NOMO-1 (cell line): ENCODE measurements around the gene MOSPD3.
A peak's percentile ranks its signal among the peaks of the same experiment; 100 is the strongest.
"Not testable (repeated sequence)": the region's sequence is repeated elsewhere in the genome, so short reads cannot be mapped to it uniquely, and the experiment has no call there.

Experiments used
- DNase-seq, 2 experiments: peaks; one replicate each; lab custom pipeline; 2025; ENCODE audit not compliant: unreplicated experiment in 2 of 2; lab: John Stamatoyannopoulos, UW

MOSPD3 gene, protein sequence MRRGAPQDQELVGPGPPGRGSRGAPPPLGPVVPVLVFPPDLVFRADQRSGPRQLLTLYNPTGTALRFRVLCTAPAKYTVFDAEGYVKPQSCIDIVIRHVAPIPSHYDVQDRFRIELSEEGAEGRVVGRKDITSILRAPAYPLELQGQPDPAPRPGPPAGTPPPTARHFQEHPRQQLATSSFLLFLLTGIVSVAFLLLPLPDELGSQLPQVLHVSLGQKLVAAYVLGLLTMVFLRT

DNA sequence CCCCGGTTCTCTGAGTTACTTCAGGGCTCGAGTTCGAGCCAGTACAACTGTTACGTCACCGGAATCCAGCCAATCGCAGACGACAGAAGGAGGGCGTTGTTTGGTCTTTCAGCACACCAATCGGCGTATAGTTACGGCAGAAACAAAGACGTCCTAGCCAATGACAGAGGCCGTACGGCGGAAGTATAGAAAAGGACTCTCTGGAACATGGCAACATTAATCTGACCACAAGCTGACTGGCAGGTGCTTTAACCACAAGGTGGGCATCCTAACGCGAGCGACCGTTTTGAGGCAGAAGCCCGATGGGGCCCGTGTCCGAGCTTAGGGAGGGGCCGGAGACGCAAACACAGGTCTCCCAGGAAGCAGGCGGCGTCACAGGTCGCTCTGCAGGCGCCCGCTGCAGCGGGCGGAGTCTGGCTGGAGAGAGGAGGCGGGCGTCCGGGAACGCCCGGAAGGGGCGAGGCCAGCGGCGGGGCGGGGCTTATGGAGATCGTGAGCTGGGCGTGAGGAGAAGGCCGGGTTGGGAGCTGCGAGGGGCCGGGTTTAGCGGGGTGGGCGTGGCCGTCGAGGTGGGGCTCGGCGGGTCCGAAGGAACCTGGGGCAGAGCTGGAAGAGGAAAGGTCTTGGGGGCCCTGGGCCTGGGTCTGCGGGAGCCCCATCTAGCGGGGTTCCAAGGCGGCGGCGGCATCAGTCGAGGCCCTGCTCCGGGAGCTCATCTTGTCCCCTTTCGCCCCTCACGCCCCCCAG is at the start of gene MOSPD3:
Gene MOSPD3 (plus strand): TSS at position 558 of the 747 bp plus-strand sequence. CDS start 252 bp downstream, outside the sequence.
- peak; percentile 99 to 100 for DNase-seq

GRCh38 chr7:100563100-100563564 is 49.2 kb upstream of the MOSPD3 start:
- DNase-seq = no peak

- peak; percentile 66 to 78 for DNase-seq
Measured at GRCh38 chr7:100563809-100564400, 48.4 kb upstream of the MOSPD3 start.

- DNase-seq = not testable (repeated sequence)
Measured at GRCh38 chr7:100564405-100564804, 47.9 kb upstream of the MOSPD3 start.

GRCh38 chr7:100565133-100565571 is 47.2 kb upstream of the MOSPD3 start:
- no peak for DNase-seq

- no peak for DNase-seq
Measured at GRCh38 chr7:100566018-100566531, 46.3 kb upstream of the MOSPD3 start.

DNA sequence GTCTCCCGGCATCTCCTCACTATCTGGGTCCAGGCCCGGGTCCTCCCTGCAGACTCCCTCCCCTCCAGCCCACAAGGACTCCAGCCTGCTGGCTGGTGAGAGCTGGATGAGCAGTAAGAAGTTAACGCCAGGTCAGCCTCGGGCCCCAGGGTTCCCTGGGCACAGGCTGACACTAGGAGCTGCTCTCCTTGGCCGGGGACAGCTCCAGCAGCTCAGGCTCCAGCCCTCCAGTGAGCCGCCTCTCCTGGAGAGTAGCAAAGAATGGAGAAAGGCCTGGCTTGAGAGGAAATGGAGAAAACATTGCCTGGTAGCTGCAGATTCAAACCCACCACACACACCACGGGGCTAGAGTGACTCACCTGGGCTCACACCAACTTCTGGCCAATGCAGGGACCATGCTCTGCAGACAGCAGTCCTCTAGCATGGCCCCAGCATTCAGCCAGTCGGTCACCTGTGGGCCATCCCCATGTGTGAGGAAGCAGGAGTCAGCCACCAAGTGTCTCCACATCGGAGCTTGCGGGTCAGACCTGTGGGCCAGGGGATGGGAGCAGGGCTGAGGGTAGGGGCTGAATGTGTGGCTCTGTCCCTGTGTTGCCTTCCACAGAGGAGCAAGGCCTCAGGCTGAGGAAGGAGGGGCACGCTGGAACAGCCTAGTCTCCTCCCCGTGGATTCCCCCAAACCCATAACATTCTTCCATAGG is 45.2 kb upstream of the MOSPD3 start:
- DNase-seq = no peak

DNA sequence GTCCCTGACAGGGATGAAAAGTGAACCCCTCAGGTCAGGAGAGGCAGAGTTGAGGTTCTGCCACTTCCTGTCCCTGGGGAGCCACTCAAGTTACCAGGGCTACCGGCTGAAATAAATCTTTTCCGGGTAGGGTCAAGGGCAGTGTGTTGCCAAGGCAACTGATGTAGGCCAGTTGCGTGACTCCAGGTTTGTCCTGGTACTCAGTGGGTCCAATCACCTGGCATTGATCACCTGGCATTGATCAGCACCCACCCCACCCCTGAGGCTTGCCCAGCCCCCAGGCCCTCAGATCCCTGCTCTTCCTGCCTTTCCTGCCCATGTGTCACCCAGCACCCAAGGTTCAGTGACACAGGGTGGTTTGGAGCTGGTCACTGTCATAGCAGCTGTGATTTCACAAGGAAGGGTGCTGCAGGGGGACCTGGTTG is 44.6 kb upstream of the MOSPD3 start:
- no peak for DNase-seq

- DNase-seq = no peak
Measured at GRCh38 chr7:100568176-100568895, 44.0 kb upstream of the MOSPD3 start.

DNA sequence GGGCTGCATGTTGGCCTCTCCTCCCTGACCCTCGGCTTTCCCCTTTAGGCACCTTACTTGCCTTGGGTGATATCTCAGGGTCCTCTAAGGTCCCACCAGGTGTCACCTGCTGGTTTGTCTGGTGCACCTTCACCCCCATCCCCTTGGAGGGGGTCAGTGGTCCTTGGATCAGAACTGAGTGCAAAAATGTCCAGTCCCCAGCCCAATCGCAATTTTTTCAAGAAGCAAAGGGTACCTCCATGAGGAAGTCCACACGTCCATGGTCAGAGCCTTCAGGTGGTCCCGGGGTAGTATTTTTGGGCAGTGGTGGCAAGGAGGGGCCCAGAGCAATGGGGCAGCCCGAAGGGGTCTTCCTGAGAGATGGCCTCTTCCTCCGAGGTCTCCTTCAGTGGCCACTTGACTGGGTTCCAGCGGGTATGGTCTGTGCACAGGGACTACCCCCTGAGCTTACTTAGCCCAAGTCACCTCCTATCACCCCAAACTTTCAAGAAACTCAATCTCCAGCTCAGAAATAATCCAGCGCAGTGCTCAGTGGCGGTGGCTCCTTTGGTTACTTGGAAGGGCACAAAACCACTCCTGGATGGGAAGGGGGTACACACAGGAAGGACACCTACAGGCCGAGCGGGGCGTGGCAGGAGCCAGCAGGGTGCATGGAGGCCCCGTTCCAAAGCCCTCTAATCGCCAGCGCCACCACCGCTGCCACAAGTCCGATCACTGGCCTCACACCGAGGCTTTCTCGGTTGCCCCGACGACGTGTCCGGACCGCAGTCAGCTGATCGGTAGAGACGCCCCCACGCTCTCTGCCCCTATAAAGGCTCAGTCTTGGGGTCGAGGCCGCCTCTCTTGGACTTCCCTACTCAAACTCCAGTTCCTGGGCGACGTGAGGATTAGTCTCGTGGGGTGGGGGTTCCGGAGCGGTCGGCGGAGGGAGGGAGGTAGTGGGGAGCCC is 43.2 kb upstream of the MOSPD3 start:
- DNase-seq = peak; percentile 46 to 63

- DNase-seq = no peak
Measured at GRCh38 chr7:100570954-100571828, 41.1 kb upstream of the MOSPD3 start.

DNA sequence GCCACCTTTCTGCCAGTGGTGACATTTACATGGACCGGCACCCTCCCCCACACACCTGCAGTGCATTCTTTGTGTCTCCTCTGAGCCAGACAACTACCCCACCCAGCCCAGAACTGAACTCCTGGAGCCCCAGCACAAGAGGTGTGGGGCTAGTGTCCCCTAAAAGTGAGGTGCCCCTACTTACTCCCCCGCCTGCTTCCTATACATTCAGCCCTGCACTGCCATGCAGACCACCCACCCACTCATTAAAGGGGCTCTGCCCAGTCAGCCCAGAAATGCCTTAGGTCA is 40.6 kb upstream of the MOSPD3 start:
- DNase-seq = no peak

GRCh38 chr7:100572281-100572948 is 39.9 kb upstream of the MOSPD3 start:
- DNase-seq = no peak

DNA sequence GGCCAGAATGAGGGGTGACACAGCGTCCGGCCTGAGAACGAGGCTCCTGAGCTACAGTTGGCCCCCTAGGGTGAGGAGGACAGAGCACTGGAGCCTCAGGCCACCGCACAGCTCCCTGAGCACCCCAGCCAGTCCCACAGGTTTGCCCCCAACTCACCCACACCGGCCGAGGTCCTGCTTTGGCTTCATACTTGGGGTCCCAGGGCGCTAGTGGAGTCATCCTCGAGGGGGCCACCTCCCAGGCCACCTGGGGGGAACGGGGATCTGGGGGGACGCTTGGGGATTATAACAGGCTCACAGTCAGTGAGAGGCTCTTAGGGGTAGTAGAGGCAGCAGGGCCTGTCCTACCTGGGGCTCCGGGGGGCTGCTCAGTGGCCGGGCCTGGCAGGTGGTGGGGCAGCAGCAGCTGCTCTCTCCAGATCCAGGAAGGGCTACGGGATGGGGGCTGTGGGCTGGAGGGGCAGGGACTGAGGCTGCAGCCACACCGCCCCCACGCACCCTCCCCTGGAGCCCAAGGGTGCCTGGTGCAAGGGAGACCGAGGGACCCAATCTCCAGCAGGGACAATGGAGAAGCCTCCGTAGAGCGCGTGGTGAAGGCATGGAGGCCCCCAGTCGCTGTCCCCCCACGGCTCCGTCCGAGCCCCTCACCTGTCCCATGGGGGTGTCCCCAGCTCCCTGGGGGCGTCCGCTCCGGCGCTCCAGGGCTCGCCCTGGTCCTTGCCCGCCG is 39.2 kb upstream of the MOSPD3 start:
- DNase-seq = no peak

DNA sequence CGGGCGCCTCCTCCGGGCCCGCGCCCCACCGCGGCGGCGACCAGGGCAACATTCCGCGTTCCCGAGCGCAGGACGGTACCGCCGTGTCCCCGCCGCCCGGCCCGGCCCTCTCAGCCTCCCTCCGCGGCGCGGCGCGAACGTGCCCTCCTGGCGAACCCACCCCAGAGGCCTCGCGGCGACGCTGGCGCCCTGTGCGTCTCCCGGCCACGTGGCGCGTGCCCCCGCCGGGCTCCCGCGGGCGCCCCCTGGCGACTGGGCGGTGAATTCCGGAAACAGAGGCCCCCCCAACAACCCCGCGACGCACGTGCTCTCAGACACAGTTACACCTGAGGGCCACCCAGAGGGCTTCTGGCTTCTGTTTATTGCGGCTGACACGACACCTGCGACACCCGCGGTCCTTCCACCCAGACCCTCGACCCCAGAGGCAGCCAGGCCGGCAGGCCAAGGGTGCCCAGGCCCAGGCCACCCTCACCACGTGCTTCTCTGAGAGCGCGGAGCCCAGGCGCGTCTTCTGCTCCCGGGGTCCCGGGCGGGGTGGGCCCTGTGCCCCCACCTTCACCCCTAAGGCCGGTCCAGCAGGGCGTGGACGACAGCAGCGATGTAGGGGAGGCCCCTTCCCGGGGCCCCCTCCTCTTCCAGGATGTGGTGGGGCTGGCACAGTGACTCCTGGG is 38.5 kb upstream of the MOSPD3 start, which contains the start of gene SAP25:
Gene SAP25 (minus strand): TSS at position 210 of the 671 bp plus-strand sequence. CDS start 158 bp downstream, at position 52.
- DNase-seq = no peak
